GM21825 (cell line): Measurements from ENCODE around the gene PER3.
"Not testable (repeated sequence)": the region's sequence is repeated elsewhere in the genome, so short reads cannot be mapped to it uniquely, and the experiment has no call there.

Experiments used
- ATAC-seq: cut with Tn5 transposase; IDR thresholded peaks from one replicate; pipeline ENCODE4 v1.9.1; 2021; ENCODE audit warnings: mild to moderate bottlenecking, moderate library complexity; ENCODE audit not compliant: unreplicated experiment

PER3 gene

GRCh38 chr1:7778133-7778628 lies 5.9 kb upstream of the PER3 start:
- no peak for ATAC-seq

- ATAC-seq = no peak
These were observed 3.1 kb upstream of the PER3 start for GRCh38 chr1:7780976-7781375.

- ATAC-seq = no peak
These were observed 2.6 kb upstream of the PER3 start for GRCh38 chr1:7781501-7781900.

- ATAC-seq = no peak
These were observed 2.1 kb upstream of the PER3 start for GRCh38 chr1:7781923-7782495.

- ATAC-seq = no peak
These were observed 846 bp upstream of the PER3 start for GRCh38 chr1:7783178-7783711.

- ATAC-seq = no peak
These were observed 491 bp downstream of the PER3 start for GRCh38 chr1:7784492-7785071.

- no peak for ATAC-seq
These were observed 1.0 kb downstream of the PER3 start for GRCh38 chr1:7785108-7785507.

- ATAC-seq = no peak
These were observed 2.7 kb downstream of the PER3 start for GRCh38 chr1:7786795-7787194.

GRCh38 chr1:7789828-7790227 lies 5.7 kb downstream of the PER3 start:
- no peak for ATAC-seq

- ATAC-seq = not testable (repeated sequence)
These were observed 6.9 kb downstream of the PER3 start for GRCh38 chr1:7791027-7791426.

- ATAC-seq = no peak
These were observed 11.3 kb downstream of the PER3 start for GRCh38 chr1:7795406-7795805.

GRCh38 chr1:7805460-7805859 lies 21.4 kb downstream of the PER3 start:
- no peak for ATAC-seq

- ATAC-seq = no peak
These were observed 24.3 kb downstream of the PER3 start for GRCh38 chr1:7808253-7808844.

GRCh38 chr1:7809742-7810141 lies 25.7 kb downstream of the PER3 start:
- ATAC-seq = no peak

GRCh38 chr1:7810395-7810794 lies 26.3 kb downstream of the PER3 start:
- ATAC-seq = no peak

GRCh38 chr1:7811476-7811875 lies 27.4 kb downstream of the PER3 start:
- ATAC-seq = no peak

GRCh38 chr1:7813677-7814373 lies 29.7 kb downstream of the PER3 start:
- ATAC-seq = no peak

GRCh38 chr1:7821282-7821681 lies 37.2 kb downstream of the PER3 start:
- no peak for ATAC-seq

- ATAC-seq = no peak
These were observed 40.6 kb downstream of the PER3 start for GRCh38 chr1:7824701-7825100.

GRCh38 chr1:7826363-7826762 lies 42.3 kb downstream of the PER3 start:
- ATAC-seq = no peak

GRCh38 chr1:7827126-7827955 lies 43.2 kb downstream of the PER3 start:
- no peak for ATAC-seq
